ENCODE measurements around the gene RFNG. TPM values are rescaled to one million over a fixed set of nuclear protein-coding genes. Genes with fewer than 3 reads are reported as not detected.

RFNG gene
- total and polyA plus RNA-seq, 2 of the 13 experiments (the other 11 are each of a cell fraction or from before 2014, with no cell fraction given), result 61.4 to 64.0 TPM

- TF ChIP-seq BORCS8-MEF2B (CRISPR knock-in tag; IDR thresholded peaks at IDR 0.05), result no peak
- no peak for TF ChIP-seq ZNF773 (CRISPR knock-in tag; IDR thresholded peaks at IDR 0.05; ENCODE audit: borderline replicate concordance)
- TF ChIP-seq SNAPC4 (CRISPR knock-in tag; IDR thresholded peaks at IDR 0.05), result no peak
- peak; percentile 54; the same call in 1 of the 2 replicates for TF ChIP-seq KAT8 (CRISPR knock-in tag; IDR thresholded peaks at IDR 0.05)
- peak; percentile 45; the same call in 1 of the 2 replicates for TF ChIP-seq SALL2 (CRISPR knock-in tag; IDR thresholded peaks at IDR 0.05)
- 0 out of 2 replicates have a peak, but pooled peaks have one; percentile 40 for TF ChIP-seq KDM1A (CRISPR knock-in tag; IDR thresholded peaks at IDR 0.05)
- no peak; the same call in 1 of the 2 replicates for TF ChIP-seq NR2F6 (IDR thresholded peaks at IDR 0.05)
- TF ChIP-seq NR2F6 (CRISPR knock-in tag; IDR thresholded peaks at IDR 0.05), result peak; percentile 19; the same call in 1 of the 2 replicates
- no peak for TF ChIP-seq U2AF2 (IDR thresholded peaks at IDR 0.05; ENCODE audit: low read depth, low read length)
- TF ChIP-seq ZBTB14 (CRISPR knock-in tag; IDR thresholded peaks at IDR 0.05), result peak; percentile 65; the same call in 1 of the 2 replicates
- TF ChIP-seq ZNF260 (CRISPR knock-in tag; IDR thresholded peaks at IDR 0.05; ENCODE audit: borderline replicate concordance, low read depth), result no peak
- peak; percentile 14; the same call in 1 of the 2 replicates for TF ChIP-seq ETV5 (CRISPR knock-in tag; IDR thresholded peaks at IDR 0.05; ENCODE audit: borderline replicate concordance)
- no peak for TF ChIP-seq ZBTB44 (CRISPR knock-in tag; IDR thresholded peaks at IDR 0.05)
- 0 out of 2 replicates have a peak, but pooled peaks have one; percentile 42 for TF ChIP-seq ZNF572 (CRISPR knock-in tag; IDR thresholded peaks at IDR 0.05)
- TF ChIP-seq ZNF317 (CRISPR knock-in tag; IDR thresholded peaks at IDR 0.05), result no peak
- TF ChIP-seq ZFAT (CRISPR knock-in tag; conservative IDR thresholded peaks at IDR 0.05), result 0 out of 2 replicates have a peak, but pooled peaks have one; percentile 53
- no peak for TF ChIP-seq FOXA1 (IDR thresholded peaks at IDR 0.05)
- no peak for TF ChIP-seq FOXA1 (CRISPR knock-in tag; IDR thresholded peaks at IDR 0.05)
- no peak for TF ChIP-seq RFX5 (IDR thresholded peaks at IDR 0.05; ENCODE audit: low read depth, low read length)
- no peak; the same call in 1 of the 2 replicates for TF ChIP-seq KMT2B (CRISPR knock-in tag; IDR thresholded peaks at IDR 0.05)
- no peak for TF ChIP-seq PLRG1 (conservative IDR thresholded peaks at IDR 0.05)
Observed at GRCh38 chr17:82021107-82021899, 30.3 kb downstream of the RFNG start (continued).
